HepG2 (cell line): ENCODE measurements around the gene TRMT2A. TPM values are rescaled to one million over a fixed set of nuclear protein-coding genes. Genes with fewer than 3 reads are reported as not detected.

Experiments used
- ATAC-seq: fragments of 200-7000 bp; cut with Tn5 transposase; 3 replicates; pipeline ENCODE4 v1.9.1; 2020; ENCODE audit warnings: mild to moderate bottlenecking, moderate library complexity
- BruUV-seq: library from RNA; stranded (reverse); fragments of 400-500 nt; replicated peaks from 2 replicates; lab custom pipeline; 2021; lab: Mats Ljungman, UMichigan
- CTCF ChIA-PET: fragments of 300-600 bp; formaldehyde crosslinking; extraction: SDS; loops from one replicate; lab custom pipeline; 2021; ENCODE audit warnings: low total read pairs, inconsistent platforms, low intra/inter-chr PET ratio; lab: Yijun Ruan, JAX
- POLR2A ChIA-PET: fragments of 350-600 bp; sonication (Branson Sonifier 250); formaldehyde crosslinking; loops from one replicate; lab custom pipeline; 2020; ENCODE audit warnings: antibody characterized with exemption, inconsistent platforms; lab: Yijun Ruan, JAX
- DNase-seq: peaks from one replicate; pipeline ENCODE4 v3.0.0-alpha.2; 2015; ENCODE audit warnings: low spot score
- FAIRE-seq: peaks from 3 replicates; lab custom pipeline; 2011; peaks lifted over from hg19 to GRCh38; lab: Jason Lieb, UNC
- H2AFZ ChIP-seq: one replicate; pipeline ENCODE4 v1.6.1; 2011; ENCODE audit warnings: low read length, inconsistent platforms
- H3K27ac ChIP-seq: fragments of 300-600 bp; 3 replicates; pipeline ENCODE4 v1.8.0; 2011; ENCODE audit warnings: mixed run types, mild to moderate bottlenecking, mixed read lengths, low read length, inconsistent platforms; ENCODE audit not compliant: insufficient read depth; ENCODE audit errors: extremely low read length
- H3K27me3 ChIP-seq, 2 experiments: fragments of 200-600 bp in 1 of 2; 2 replicates in 1 of 2; 3 replicates in 1 of 2; pipeline versions ENCODE4 v1.6.0 to v1.8.0; 2011; ENCODE audit warnings: low read length in 2 of 2, mild to moderate bottlenecking in 2 of 2, moderate library complexity in 2 of 2, inconsistent platforms in 1 of 2; ENCODE audit not compliant: insufficient read depth in 2 of 2, control insufficient read depth in 1 of 2
- H3K36me3 ChIP-seq, 2 experiments: fragments of 200-600 bp in 1 of 2; replicated peaks in 1 of 2; 2 replicates in 1 of 2; 3 replicates in 1 of 2; pipeline versions ENCODE4 v1.5.1 to v1.8.0; 2011; ENCODE audit warnings: low read length in 2 of 2, inconsistent platforms in 1 of 2; ENCODE audit not compliant: insufficient read depth in 2 of 2, control insufficient read depth in 1 of 2
- H3K4me1 ChIP-seq: 2 replicates; pipeline ENCODE4 v1.5.1; 2012; ENCODE audit warnings: low read length, inconsistent platforms; ENCODE audit not compliant: insufficient read depth
- H3K4me2 ChIP-seq: 2 replicates; pipeline ENCODE4 v1.6.0; 2011; ENCODE audit warnings: low read depth, low read length, inconsistent platforms
- H3K4me3 ChIP-seq, 3 experiments: fragments of 200-600 bp in 1 of 3; sonication (generic), shearing (Covaris generic) in 1 of 3; replicated peaks in 1 of 3; 2 replicates each; pipeline ENCODE4 v1.5.1; 2011 to 2016; ENCODE audit warnings: low read length in 3 of 3, inconsistent platforms in 2 of 3, low read depth in 2 of 3, mild to moderate bottlenecking in 2 of 3, control low read depth in 1 of 3, mixed read lengths in 1 of 3; ENCODE audit not compliant: insufficient read depth in 1 of 3
- H3K79me2 ChIP-seq: one replicate; pipeline ENCODE4 v1.6.1; 2011; ENCODE audit warnings: low read length, inconsistent platforms; ENCODE audit not compliant: insufficient read depth
- H3K9ac ChIP-seq: 2 replicates; pipeline ENCODE4 v1.6.0; 2011; ENCODE audit warnings: mild to moderate bottlenecking, low read depth, low read length, inconsistent platforms; ENCODE audit not compliant: insufficient read depth
- H3K9me3 ChIP-seq: 2 replicates; pipeline ENCODE4 v1.5.1; 2012; ENCODE audit warnings: mild to moderate bottlenecking, low read length
- H4K20me1 ChIP-seq: 2 replicates; pipeline ENCODE4 v1.6.0; 2011; ENCODE audit warnings: inconsistent platforms, mild to moderate bottlenecking, low read length, moderate library complexity; ENCODE audit not compliant: insufficient read depth
- NRL ChIP-seq: sonication (generic); formaldehyde crosslinking; IDR thresholded peaks from 2 replicates; pipeline ENCODE4 v1.5.0; 2020; ENCODE audit warnings: missing genetic modification reagents, mild to moderate bottlenecking, moderate library complexity, borderline replicate concordance
- RORA ChIP-seq: sonication (generic); formaldehyde crosslinking; IDR thresholded peaks from 2 replicates; pipeline ENCODE4 v1.5.0; 2020; ENCODE audit warnings: mild to moderate bottlenecking, missing genetic modification reagents, moderate library complexity
- ZNF629 ChIP-seq: sonication (generic); formaldehyde crosslinking; conservative IDR thresholded peaks from 2 replicates; pipeline ENCODE4 v1.5.0; 2020; ENCODE audit warnings: missing genetic modification reagents
- ZNF670 ChIP-seq: sonication (generic); formaldehyde crosslinking; IDR thresholded peaks from 2 replicates; pipeline ENCODE4 v1.8.0; 2022; ENCODE audit warnings: mild to moderate bottlenecking, missing genetic modification reagents, borderline replicate concordance
- ZSCAN12 ChIP-seq: sonication (generic); formaldehyde crosslinking; IDR thresholded peaks from 2 replicates; pipeline ENCODE4 v1.9.0; 2021; ENCODE audit warnings: mild to moderate bottlenecking, missing genetic modification reagents
- WGBS: methylation state at CpG from one replicate; pipeline ENCODE4 v1.1.6; 2017; ENCODE audit warnings: low lambda C conversion rate; 5-methylcytosine and 5-hydroxymethylcytosine counted together
- in situ Hi-C: cut with HindIII; loops from 2 replicates; pipeline ENCODE4 v1.10.0; 2017; ENCODE audit warnings: low pct_unique_long_range_greater_than_20kb; ENCODE audit not compliant: extremely low pct_ligation_motif_present
- intact Hi-C: fragments of 100-400 bp; cut with micrococcal nuclease; formaldehyde crosslinking; loops from one replicate; pipeline ENCODE4 v1.10.0; 2022; ENCODE audit not compliant: unreplicated experiment
- polyA plus RNA-seq, 8 experiments: library from polyadenylated mRNA; depleted of rRNA in 3 of 8; stranded (reverse) in 7 of 8; unstranded in 1 of 8; fragments of >200 nt; fragmentation: Illumina TruSeq in 4 of 8; extraction: Trizol in 4 of 8; gene quantifications; 2 replicates each; pipeline versions ENCODE4 v1.2.1 to v1.2.3, GENCODE V29; 2011 to 2016; ENCODE audit warnings: low read depth in 4 of 8, missing spikeins in 1 of 8, mixed read lengths in 1 of 8; ENCODE audit not compliant: insufficient read depth in 1 of 8
- total RNA-seq, 5 experiments: library from RNA; depleted of rRNA; stranded (reverse); fragments of >200 nt; fragmentation: Illumina TruSeq; extraction: Trizol; gene quantifications; 2 replicates each; pipeline ENCODE4 v1.2.3, GENCODE V29; 2016; ENCODE audit warnings: low read depth in 1 of 5

TRMT2A gene
- total and polyA plus RNA-seq, 2 of the 13 experiments (the other 11 are each of a cell fraction or from before 2014, with no cell fraction given) = 24.0 to 30.3 TPM

GRCh38 chr22:20084547-20085413, 32.2 kb downstream of the TRMT2A start (continued):
- no peak for TF ChIP-seq ZSCAN12 (CRISPR knock-in tag)
- no peak for TF ChIP-seq ZNF670 (CRISPR knock-in tag)

- Histone ChIP-seq H3K4me2 (peak overlapping the region; percentile 65), H3K4me1 (peaks cover 54% of the 10 kb centered on the region), H3K9me3 (no peaks in the 10 kb centered on the region), H3K4me3 (peak overlapping the region in 1 of 3 experiments; percentile 44; a peak in 2 of 6 replicates), H3K79me2 (peaks cover 64% of the 10 kb centered on the region), H3K27ac (peak overlapping the region; percentile 61), H3K9ac (peak overlapping the region; percentile 21; the same call in 1 of the 2 replicates), H3K36me3 (peaks cover 34 to 43% of the 10 kb centered on the region in 2 experiments), H4K20me1 (peaks cover 15% of the 10 kb centered on the region; the same call in 1 of the 2 replicates), H3K27me3 (no peaks in the 10 kb centered on the region; a peak in 1 of 5 replicates), H2AFZ (no peak overlapping the region)
- intact Hi-C loops = loop anchor here (5.0 kb wide), 1 partner anchor 33 kb away; the partner anchor contains the start of genes RANBP1 and TRMT2A
- WGBS = 71% methylated on average over 7 of the region's 10 CpGs
- in situ Hi-C loops = no loop called here
- FAIRE-seq = no peak
- POLR2A ChIA-PET = no interaction called here
- ATAC-seq = no peak
- no TSS peak for BruUV-seq
- CTCF ChIA-PET = no interaction called here
- DNase-seq = no peak
- 0 out of 2 replicates have a peak, but pooled peaks have one; percentile 21 for TF ChIP-seq NRL
- TF ChIP-seq RORA (CRISPR knock-in tag) = no peak
- TF ChIP-seq ZNF629 = peak; percentile 36; the same call in 1 of the 2 replicates
These were observed 33.0 kb downstream of the TRMT2A start for GRCh38 chr22:20083891-20084546.
